ENCODE measurements around the gene IRAK1BP1. TPM values are rescaled to one million over a fixed set of nuclear protein-coding genes. Genes with fewer than 3 reads are reported as not detected.
"Not testable (repeated sequence)": the region's sequence is repeated elsewhere in the genome, so short reads cannot be mapped to it uniquely, and the experiment has no call there.

The IRAK1BP1 gene
- total and polyA plus RNA-seq, 3 experiments from 2014 or later, result 0.99 to 3.1 (median 2.9) TPM

GRCh38 chr6:78841111-78841510 lies 26.2 kb upstream of the IRAK1BP1 start:
- ChIA-PET CTCF (no interaction called here), POLR2A (no interaction called here)
- H3K27ac ChIP-seq (ENCODE audit: low read depth, low read length), result no peak overlapping the region
- no peak overlapping the region for H3K4me3 ChIP-seq (ENCODE audit: low read length)
- no peaks in the 10 kb centered on the region for H3K36me3 ChIP-seq (ENCODE audit: insufficient read depth, low read length)
- no peak for DNase-seq
- Mint-ChIP-seq H3K27me3 (peaks cover 11 to 18% of the 10 kb centered on the region in 2 donors), H3K4me1 (no peaks in the 10 kb centered on the region), H3K36me3 (no peaks in the 10 kb centered on the region), H3K9me3 (peaks cover 0 to 4% (median 0%) of the 10 kb centered on the region in 5 donors), H3K27ac (no peak overlapping the region), H3K4me3 (no peak overlapping the region)
- H3K27me3 ChIP-seq (ENCODE audit: insufficient read depth, low read length, poor library complexity, severe bottlenecking), result no peaks in the 10 kb centered on the region
- H3K9me3 ChIP-seq (ENCODE audit: low read length), result no peaks in the 10 kb centered on the region
- H3K4me1 ChIP-seq (ENCODE audit: insufficient read depth, low read length), result no peaks in the 10 kb centered on the region

DNA sequence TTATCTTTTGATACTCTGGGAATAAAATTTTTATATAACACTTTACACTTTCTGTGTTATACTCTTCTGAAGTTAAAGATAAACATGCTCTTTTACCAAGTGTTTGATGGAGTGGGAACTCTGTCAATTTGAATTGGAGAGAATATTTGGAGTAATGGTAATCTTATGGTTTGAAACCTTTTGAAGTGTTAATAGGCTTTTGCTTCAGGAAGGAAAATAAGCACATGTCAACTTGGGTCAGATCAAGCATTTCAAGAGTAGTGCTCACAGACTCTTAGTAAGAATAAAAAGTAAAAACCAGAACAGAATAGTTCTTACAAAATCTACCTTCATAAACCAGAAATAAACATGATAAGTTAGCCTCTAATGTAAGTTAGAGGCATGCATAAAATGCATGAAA lies 24.4 kb upstream of the IRAK1BP1 start:
- Histone ChIP-seq H3K9me3 (ENCODE audit: low read length) (no peaks in the 10 kb centered on the region), H3K27ac (ENCODE audit: low read depth, low read length) (no peak overlapping the region), H3K27me3 (ENCODE audit: insufficient read depth, low read length, poor library complexity, severe bottlenecking) (no peaks in the 10 kb centered on the region), H3K36me3 (ENCODE audit: insufficient read depth, low read length) (no peaks in the 10 kb centered on the region), H3K4me3 (ENCODE audit: low read length) (no peak overlapping the region), H3K4me1 (ENCODE audit: insufficient read depth, low read length) (no peaks in the 10 kb centered on the region)
- H3K4me1 Mint-ChIP-seq, result no peaks in the 10 kb centered on the region
- CTCF ChIA-PET, result no interaction called here
- POLR2A ChIA-PET, result no interaction called here
- no peak overlapping the region for H3K27ac Mint-ChIP-seq
- H3K4me3 Mint-ChIP-seq, result no peak overlapping the region
- no peaks in the 10 kb centered on the region for H3K36me3 Mint-ChIP-seq
- H3K27me3 Mint-ChIP-seq, result peaks cover 2 to 4% of the 10 kb centered on the region in 2 donors
- peaks cover 0 to 4% (median 0%) of the 10 kb centered on the region in 5 donors for H3K9me3 Mint-ChIP-seq
- no peak for DNase-seq

DNA sequence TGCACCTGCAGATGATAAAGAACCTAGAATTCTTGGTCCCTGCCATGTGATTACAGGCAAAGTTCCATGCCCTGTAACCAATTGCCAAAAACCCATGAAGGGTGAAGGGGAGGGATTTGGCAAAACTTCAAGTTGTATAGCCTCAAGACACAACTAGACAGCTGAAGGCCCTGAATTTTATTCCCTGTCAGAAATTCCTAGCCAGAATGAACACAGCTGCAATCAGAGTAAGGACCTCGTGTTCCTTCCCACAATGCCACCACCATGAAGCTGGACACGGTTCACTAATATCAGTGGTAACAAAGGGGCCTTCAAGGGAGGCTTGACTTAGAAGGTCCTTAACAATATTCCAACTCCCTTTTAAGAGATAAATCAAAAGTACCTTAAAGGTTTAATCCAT lies 22.5 kb upstream of the IRAK1BP1 start:
- Histone ChIP-seq H3K27me3 (ENCODE audit: insufficient read depth, low read length, poor library complexity, severe bottlenecking) (no peaks in the 10 kb centered on the region), H3K4me3 (ENCODE audit: low read length) (no peak overlapping the region), H3K4me1 (ENCODE audit: insufficient read depth, low read length) (no peaks in the 10 kb centered on the region), H3K9me3 (ENCODE audit: low read length) (no peaks in the 10 kb centered on the region), H3K36me3 (ENCODE audit: insufficient read depth, low read length) (no peaks in the 10 kb centered on the region), H3K27ac (ENCODE audit: low read depth, low read length) (no peak overlapping the region)
- Mint-ChIP-seq H3K9me3 (no peaks in the 10 kb centered on the region), H3K36me3 (peaks cover 0 to 6% (median 0%) of the 10 kb centered on the region in 3 donors), H3K27ac (no peak overlapping the region), H3K4me3 (no peak overlapping the region), H3K4me1 (no peaks in the 10 kb centered on the region), H3K27me3 (peaks cover 2% of the 10 kb centered on the region in 2 donors)
- ChIA-PET CTCF (no interaction called here), POLR2A (no interaction called here)
- no peak for DNase-seq

DNA sequence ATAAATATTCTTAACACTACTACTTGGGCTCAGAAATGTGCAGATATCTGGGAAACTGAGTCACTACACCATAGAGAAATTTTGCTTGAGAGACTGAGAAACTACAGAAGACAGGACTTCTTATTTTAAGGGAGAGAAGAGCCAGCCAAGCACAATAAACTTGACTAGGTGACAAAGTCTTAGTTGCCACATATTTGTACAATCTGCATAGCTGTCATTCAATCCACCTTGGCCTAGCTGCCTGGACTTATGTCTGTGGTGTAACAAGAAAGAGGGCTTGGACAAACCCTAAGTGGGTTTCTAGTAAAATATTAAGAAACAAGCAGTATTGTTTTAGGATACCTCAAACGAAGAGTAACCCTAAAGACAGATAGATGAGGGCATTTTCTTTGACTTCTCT lies 21.8 kb upstream of the IRAK1BP1 start:
- Histone ChIP-seq H3K36me3 (ENCODE audit: insufficient read depth, low read length) (no peaks in the 10 kb centered on the region), H3K27ac (ENCODE audit: low read depth, low read length) (no peak overlapping the region), H3K4me3 (ENCODE audit: low read length) (no peak overlapping the region), H3K27me3 (ENCODE audit: insufficient read depth, low read length, poor library complexity, severe bottlenecking) (no peaks in the 10 kb centered on the region), H3K4me1 (ENCODE audit: insufficient read depth, low read length) (no peaks in the 10 kb centered on the region), H3K9me3 (ENCODE audit: low read length) (no peaks in the 10 kb centered on the region)
- Mint-ChIP-seq H3K9me3 (no peaks in the 10 kb centered on the region), H3K4me3 (no peak overlapping the region), H3K27me3 (peaks cover 0 to 2% of the 10 kb centered on the region in 2 donors), H3K36me3 (peaks cover 0 to 6% (median 0%) of the 10 kb centered on the region in 3 donors), H3K27ac (no peak overlapping the region), H3K4me1 (no peaks in the 10 kb centered on the region)
- POLR2A ChIA-PET, result no interaction called here
- no peak for DNase-seq
- CTCF ChIA-PET, result no interaction called here

- Histone ChIP-seq H3K36me3 (ENCODE audit: insufficient read depth, low read length) (no peaks in the 10 kb centered on the region), H3K4me1 (ENCODE audit: insufficient read depth, low read length) (no peaks in the 10 kb centered on the region), H3K27ac (ENCODE audit: low read depth, low read length) (no peak overlapping the region), H3K4me3 (ENCODE audit: low read length) (no peak overlapping the region), H3K27me3 (ENCODE audit: insufficient read depth, low read length, poor library complexity, severe bottlenecking) (no peaks in the 10 kb centered on the region), H3K9me3 (ENCODE audit: low read length) (no peaks in the 10 kb centered on the region)
- POLR2A ChIA-PET, result no interaction called here
- DNase-seq, result no peak
- Mint-ChIP-seq H3K4me1 (no peaks in the 10 kb centered on the region), H3K9me3 (no peaks in the 10 kb centered on the region), H3K4me3 (no peak overlapping the region), H3K27me3 (no peaks in the 10 kb centered on the region), H3K36me3 (peaks cover 0 to 6% (median 0%) of the 10 kb centered on the region in 3 donors), H3K27ac (no peak overlapping the region)
- CTCF ChIA-PET, result no interaction called here
Observed at GRCh38 chr6:78850621-78851020, 16.7 kb upstream of the IRAK1BP1 start.

DNA sequence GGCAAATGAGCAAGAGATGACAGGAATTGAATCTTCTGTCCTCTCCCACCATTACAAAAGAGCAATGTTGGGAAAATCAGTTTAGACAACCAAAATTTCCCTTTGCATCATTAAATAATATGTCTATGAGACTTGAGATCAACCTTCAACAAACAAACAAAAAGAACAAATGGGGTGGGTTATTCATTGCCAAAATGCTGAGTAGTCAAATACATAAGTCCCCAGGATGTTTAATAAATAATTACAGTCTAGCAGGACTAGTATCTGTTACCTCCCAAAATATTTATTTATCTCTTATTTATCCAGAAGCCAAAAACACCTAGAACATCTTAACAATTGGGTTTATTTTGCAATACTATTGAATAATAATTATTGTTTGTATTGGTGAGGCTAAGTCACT lies 16.2 kb upstream of the IRAK1BP1 start:
- POLR2A ChIA-PET, result no interaction called here

GRCh38 chr6:78854546-78854945 lies 12.8 kb upstream of the IRAK1BP1 start:
- H3K36me3 Mint-ChIP-seq, result peaks cover 0 to 13% (median 2%) of the 10 kb centered on the region in 3 donors
- H3K27me3 ChIP-seq (ENCODE audit: insufficient read depth, low read length, poor library complexity, severe bottlenecking), result no peaks in the 10 kb centered on the region
- CTCF ChIA-PET, result interaction anchor here (1.0 kb wide), 1 partner anchor 12 kb away, joined by 3 read pairs; no protein-coding TSS in a partner anchor

More for the DNA sequence above, 16.2 kb upstream of the IRAK1BP1 start:
- Histone ChIP-seq H3K4me3 (ENCODE audit: low read length) (no peak overlapping the region), H3K27me3 (ENCODE audit: insufficient read depth, low read length, poor library complexity, severe bottlenecking) (no peaks in the 10 kb centered on the region), H3K27ac (ENCODE audit: low read depth, low read length) (no peak overlapping the region), H3K9me3 (ENCODE audit: low read length) (no peaks in the 10 kb centered on the region), H3K36me3 (ENCODE audit: insufficient read depth, low read length) (no peaks in the 10 kb centered on the region), H3K4me1 (ENCODE audit: insufficient read depth, low read length) (no peaks in the 10 kb centered on the region)
- no peaks in the 10 kb centered on the region for H3K4me1 Mint-ChIP-seq
- H3K27ac Mint-ChIP-seq, result no peak overlapping the region
- H3K9me3 Mint-ChIP-seq, result no peaks in the 10 kb centered on the region
- no peak for DNase-seq
- no peak overlapping the region for H3K4me3 Mint-ChIP-seq
- H3K36me3 Mint-ChIP-seq, result peaks cover 0 to 6% (median 0%) of the 10 kb centered on the region in 3 donors
- CTCF ChIA-PET, result no interaction called here
- H3K27me3 Mint-ChIP-seq, result no peaks in the 10 kb centered on the region

GRCh38 chr6:78858339-78858938 lies 8.9 kb upstream of the IRAK1BP1 start:
- H3K27me3 Mint-ChIP-seq; H3K9me3 Mint-ChIP-seq; H3K4me3 ChIP-seq (ENCODE audit: low read length); DNase-seq; H3K4me1 ChIP-seq (ENCODE audit: insufficient read depth, low read length); H3K27ac Mint-ChIP-seq; H3K27ac ChIP-seq (ENCODE audit: low read depth, low read length); POLR2A ChIA-PET; H3K27me3 ChIP-seq (ENCODE audit: insufficient read depth, low read length, poor library complexity, severe bottlenecking); H3K36me3 ChIP-seq (ENCODE audit: insufficient read depth, low read length); H3K4me3 Mint-ChIP-seq; H3K4me1 Mint-ChIP-seq; CTCF ChIA-PET; H3K9me3 ChIP-seq (ENCODE audit: low read length): not testable (repeated sequence)
- H3K36me3 Mint-ChIP-seq, result peaks cover 0 to 13% (median 2%) of the 10 kb centered on the region in 3 donors

More at GRCh38 chr6:78854546-78854945, 12.8 kb upstream of the IRAK1BP1 start:
- Mint-ChIP-seq H3K9me3 (peaks cover 0 to 4% (median 2%) of the 10 kb centered on the region in 5 donors), H3K4me3 (no peak overlapping the region), H3K27ac (no peak overlapping the region), H3K4me1 (no peaks in the 10 kb centered on the region), H3K27me3 (no peaks in the 10 kb centered on the region)
- Histone ChIP-seq H3K9me3 (ENCODE audit: low read length) (no peaks in the 10 kb centered on the region), H3K36me3 (ENCODE audit: insufficient read depth, low read length) (no peaks in the 10 kb centered on the region), H3K4me3 (ENCODE audit: low read length) (no peak overlapping the region), H3K4me1 (ENCODE audit: insufficient read depth, low read length) (no peaks in the 10 kb centered on the region), H3K27ac (ENCODE audit: low read depth, low read length) (no peak overlapping the region)
- DNase-seq, result no peak
- POLR2A ChIA-PET, result no interaction called here

Data from CD8-positive, alpha-beta memory T cell (primary cell).